SK-N-SH (cell line): ENCODE data around the gene SPACA9.

ENCODE experiments used
- CTCF ChIP-seq: fragments of 200-600 bp; sonication (generic); IDR thresholded peaks from 2 replicates; pipeline ENCODE4 v1.6.1; 2017; ENCODE audit warnings: antibody characterized with exemption, mild to moderate bottlenecking, moderate library complexity
- POLR2AphosphoS5 ChIP-seq: IDR thresholded peaks from 2 replicates; pipeline ENCODE4 v1.6.1; 2012; ENCODE audit warnings: low read depth, low read length
- RFX5 ChIP-seq: IDR thresholded peaks from 2 replicates; pipeline ENCODE4 v1.6.1; 2012; ENCODE audit warnings: mild to moderate bottlenecking, improper control_type of control experiment, low read length
- TF ChIP-seq, protein P1 (sequence below): IDR thresholded peaks from 2 replicates; pipeline ENCODE4 v1.4.0; 2012; ENCODE audit warnings: low read depth

GRCh38 chr9:132837501-132838286 is 41.0 kb upstream of the SPACA9 start:
- no peak for TF ChIP-seq CTCF
- TF ChIP-seq RFX5: no peak
- TF ChIP-seq, protein P1, sequence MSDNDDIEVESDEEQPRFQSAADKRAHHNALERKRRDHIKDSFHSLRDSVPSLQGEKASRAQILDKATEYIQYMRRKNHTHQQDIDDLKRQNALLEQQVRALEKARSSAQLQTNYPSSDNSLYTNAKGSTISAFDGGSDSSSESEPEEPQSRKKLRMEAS: no peak
- no peak for TF ChIP-seq POLR2AphosphoS5
